NCI-H748 (cell line): ENCODE measurements around the gene KANK4.
"Not testable (repeated sequence)": the region's sequence is repeated elsewhere in the genome, so short reads cannot be mapped to it uniquely, and the experiment has no call there.

Experiments used
- DNase-seq: peaks from one replicate; lab custom pipeline; 2025; ENCODE audit not compliant: unreplicated experiment; lab: John Stamatoyannopoulos, UW

The KANK4 gene

GRCh38 chr1:62241371-62242131, 77.7 kb downstream of the KANK4 start:
- peak; percentile 64 for DNase-seq

GRCh38 chr1:62240651-62241370, 78.4 kb downstream of the KANK4 start:
- no peak for DNase-seq

- not testable (repeated sequence) for DNase-seq
Observed at GRCh38 chr1:62239652-62240403, 79.4 kb downstream of the KANK4 start.

GRCh38 chr1:62238507-62238906, 80.7 kb downstream of the KANK4 start:
- DNase-seq = no peak

- DNase-seq = no peak
Observed at GRCh38 chr1:62237950-62238374, 81.3 kb downstream of the KANK4 start.

- no peak for DNase-seq
Observed at GRCh38 chr1:62237361-62237760, 81.9 kb downstream of the KANK4 start.

- no peak for DNase-seq
Observed at GRCh38 chr1:62235576-62235975, 83.7 kb downstream of the KANK4 start.

- DNase-seq = no peak
Observed at GRCh38 chr1:62234688-62235087, 84.5 kb downstream of the KANK4 start.

- no peak for DNase-seq
Observed at GRCh38 chr1:62233926-62234450, 85.2 kb downstream of the KANK4 start.

GRCh38 chr1:62232871-62233278, 86.4 kb downstream of the KANK4 start:
- DNase-seq = no peak

- DNase-seq = peak; percentile 50
Observed at GRCh38 chr1:62230718-62231117, 88.5 kb downstream of the KANK4 start.

- no peak for DNase-seq
Observed at GRCh38 chr1:62229932-62230331, 89.3 kb downstream of the KANK4 start.

- no peak for DNase-seq
Observed at GRCh38 chr1:62229468-62229867, 89.8 kb downstream of the KANK4 start.

- DNase-seq = no peak
Observed at GRCh38 chr1:62228883-62229187, 90.4 kb downstream of the KANK4 start.

- no peak for DNase-seq
Observed at GRCh38 chr1:62228136-62228882, 90.9 kb downstream of the KANK4 start.

GRCh38 chr1:62227496-62227895, 91.7 kb downstream of the KANK4 start:
- DNase-seq = no peak

GRCh38 chr1:62224182-62224581, 95.1 kb downstream of the KANK4 start:
- DNase-seq = no peak

GRCh38 chr1:62222321-62222720, 96.9 kb downstream of the KANK4 start:
- no peak for DNase-seq

- no peak for DNase-seq
Observed at GRCh38 chr1:62221171-62221570, 98.1 kb downstream of the KANK4 start.

GRCh38 chr1:62220456-62220855, 98.8 kb downstream of the KANK4 start:
- not testable (repeated sequence) for DNase-seq

GRCh38 chr1:62218604-62219003, 100.6 kb downstream of the KANK4 start:
- DNase-seq = no peak
